GM18505 (cell line): ENCODE measurements around the gene B4GALNT3.

ENCODE experiments used
- ATAC-seq: cut with Tn5 transposase; IDR thresholded peaks from one replicate; pipeline ENCODE4 v1.9.1; 2021; ENCODE audit not compliant: unreplicated experiment
- POLR2A ChIP-seq: IDR thresholded peaks from 4 replicates; pipeline ENCODE4 v1.6.1; 2011; ENCODE audit warnings: borderline replicate concordance; ENCODE audit not compliant: insufficient read depth, insufficient read length; ENCODE audit errors: extremely low read depth

The B4GALNT3 gene

DNA sequence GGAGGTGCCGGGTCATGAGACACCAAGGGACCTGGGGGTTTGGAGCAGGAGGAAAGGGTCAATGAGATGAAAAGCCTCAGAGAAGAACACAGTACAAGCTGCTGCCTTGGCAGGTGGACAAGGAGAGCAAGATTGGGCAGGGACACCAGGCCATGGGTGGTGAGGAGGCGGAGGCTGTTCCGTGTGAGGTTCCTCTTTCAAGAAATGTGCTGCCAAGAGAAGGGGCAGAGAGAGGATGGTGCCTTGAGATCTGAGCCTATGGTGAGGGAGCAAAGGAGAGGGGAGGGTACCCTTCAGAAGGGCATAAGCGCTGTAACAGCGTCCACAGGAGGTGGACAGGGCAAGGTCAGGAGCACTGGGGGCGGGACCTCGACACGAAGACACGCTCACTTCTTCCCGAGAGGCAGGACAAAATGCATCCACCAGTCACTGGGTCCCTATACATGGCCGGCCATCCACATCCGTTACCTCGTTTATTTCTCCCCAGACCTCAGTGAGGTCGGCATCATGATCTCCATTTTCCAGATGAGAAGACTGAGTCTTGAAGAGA is 100.2 kb downstream of the B4GALNT3 start:
- TF ChIP-seq POLR2A, result no peak
- no peak for ATAC-seq

DNA sequence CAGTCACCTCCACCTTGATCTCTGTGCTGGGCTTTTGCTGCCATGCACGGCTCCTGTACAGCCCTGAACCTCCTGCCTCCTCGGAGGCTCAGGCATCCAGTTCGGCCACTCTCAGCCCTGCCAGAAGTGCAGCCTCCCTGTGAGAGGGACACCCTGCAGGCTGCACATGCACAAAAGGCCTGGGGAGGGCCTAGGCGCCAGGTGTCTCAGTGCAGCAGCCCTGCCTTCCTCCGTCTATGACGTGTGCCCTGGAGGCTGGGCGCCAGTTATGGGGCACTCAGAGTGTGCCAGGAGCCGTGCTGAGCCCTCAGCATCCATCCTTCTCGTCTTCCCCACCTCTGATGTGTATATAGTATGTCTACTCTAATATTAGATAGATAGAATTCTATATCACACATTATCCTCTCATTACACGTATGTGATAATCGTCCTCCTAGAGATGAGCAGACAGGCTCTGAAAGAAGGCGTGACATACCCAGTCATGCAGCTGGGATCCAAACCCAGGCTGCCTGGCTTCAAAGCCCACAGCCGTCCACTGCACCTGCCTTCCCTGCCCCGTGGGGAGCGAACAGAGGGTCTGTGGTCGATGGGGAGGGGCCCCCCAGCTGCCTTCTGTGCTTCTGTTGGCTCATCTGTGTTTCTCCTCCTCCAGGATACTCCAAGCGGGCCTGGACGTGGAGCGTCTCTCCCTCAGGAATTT is 101.1 kb downstream of the B4GALNT3 start:
- no peak for TF ChIP-seq POLR2A
- no peak for ATAC-seq

DNA sequence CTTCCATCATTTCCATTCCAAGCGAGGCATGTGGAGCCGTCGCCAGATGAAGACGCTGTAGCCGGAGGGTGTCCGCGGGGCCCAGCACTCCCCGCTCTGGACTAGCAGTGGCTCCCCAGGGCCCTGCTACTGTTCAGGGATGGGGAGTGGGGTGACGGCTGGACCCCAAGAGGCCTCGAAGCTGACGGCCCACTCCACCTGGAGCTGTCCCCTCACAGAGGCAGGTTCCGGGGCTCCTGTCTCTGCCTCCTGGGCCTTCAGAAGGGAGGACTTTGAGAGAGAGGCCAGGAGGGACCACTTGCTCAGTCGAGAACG is 101.6 kb downstream of the B4GALNT3 start:
- ATAC-seq, result no peak
- no peak for TF ChIP-seq POLR2A

DNA sequence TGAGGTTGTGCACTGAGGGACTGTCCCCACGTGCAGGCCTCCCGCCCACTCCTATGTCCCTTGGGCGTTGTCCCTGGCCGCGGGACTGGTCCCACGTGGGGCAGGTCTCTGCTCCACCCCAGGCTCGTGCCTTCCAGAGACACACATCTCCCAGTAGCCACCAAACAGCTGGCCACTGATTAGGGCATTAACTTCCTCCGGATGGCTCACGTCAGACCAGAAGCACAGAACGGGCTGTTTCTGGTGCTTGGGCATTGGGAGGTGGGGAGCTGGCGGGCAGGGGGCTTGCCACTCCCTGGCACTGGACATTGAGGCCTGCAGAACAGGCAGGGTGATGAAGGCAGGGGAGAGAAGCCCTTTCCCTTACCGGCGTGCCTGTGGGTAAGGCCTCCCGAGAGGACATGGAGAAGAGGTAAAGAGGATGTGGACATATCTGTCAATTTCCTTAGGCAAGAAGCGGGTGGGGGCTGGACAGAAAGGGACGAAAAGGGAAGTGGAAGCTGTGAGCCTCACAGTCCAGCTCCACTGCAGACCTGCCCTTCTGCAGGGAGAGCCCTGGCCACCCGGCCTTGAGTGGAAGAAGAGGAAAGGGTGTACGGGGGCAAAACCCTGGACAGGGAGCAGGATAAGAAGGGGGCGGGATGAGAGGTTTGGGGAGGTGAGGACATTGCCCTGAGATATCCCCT is 102.3 kb downstream of the B4GALNT3 start:
- no peak for ATAC-seq
- no peak for TF ChIP-seq POLR2A

DNA sequence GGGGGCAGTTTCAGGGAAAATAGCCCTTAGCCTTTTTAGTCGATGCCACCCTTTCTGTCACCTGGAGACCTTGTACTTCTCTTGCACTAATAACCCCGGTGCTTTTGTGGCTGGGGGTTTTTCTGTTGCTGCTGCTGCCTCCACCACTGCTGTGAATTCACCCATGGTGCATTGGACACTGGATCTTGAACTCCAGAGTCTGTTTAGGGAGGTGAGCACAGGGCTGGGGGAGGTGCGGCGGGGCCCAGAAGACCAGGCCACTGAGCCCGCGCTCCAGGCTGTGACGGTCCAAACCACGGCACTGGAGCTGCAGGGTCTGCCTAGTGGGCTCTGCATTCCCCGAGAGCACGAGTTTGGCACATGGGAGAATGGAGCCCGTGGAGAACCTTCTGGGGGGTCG is 102.9 kb downstream of the B4GALNT3 start:
- no peak for ATAC-seq
- TF ChIP-seq POLR2A, result no peak

DNA sequence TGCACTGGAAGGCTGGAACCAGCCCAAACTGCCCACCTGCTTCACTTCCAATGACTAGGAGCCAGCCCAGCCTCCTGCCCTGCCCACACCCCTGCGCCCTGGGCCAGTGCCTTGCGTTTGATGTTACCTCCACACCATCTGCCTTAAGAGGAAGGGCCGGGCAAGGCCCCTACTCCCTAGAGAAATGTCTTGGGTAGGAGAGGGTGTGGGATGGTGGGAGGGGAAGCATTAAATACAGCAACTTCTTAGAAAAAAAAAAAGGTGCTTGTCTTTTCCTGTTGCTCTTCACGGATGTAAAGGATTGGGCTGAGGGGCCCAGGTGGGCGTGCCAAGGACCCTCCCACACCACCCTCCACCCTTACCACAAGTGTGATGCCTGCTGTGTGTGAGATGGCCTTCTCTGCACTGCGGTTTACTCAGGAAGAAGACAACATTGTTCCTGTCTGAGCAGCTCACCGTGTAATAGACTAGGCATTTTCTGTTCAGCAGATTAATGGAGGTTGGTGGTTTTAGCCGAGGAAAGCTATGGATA is 103.6 kb downstream of the B4GALNT3 start:
- ATAC-seq, result no peak
- no peak for TF ChIP-seq POLR2A

DNA sequence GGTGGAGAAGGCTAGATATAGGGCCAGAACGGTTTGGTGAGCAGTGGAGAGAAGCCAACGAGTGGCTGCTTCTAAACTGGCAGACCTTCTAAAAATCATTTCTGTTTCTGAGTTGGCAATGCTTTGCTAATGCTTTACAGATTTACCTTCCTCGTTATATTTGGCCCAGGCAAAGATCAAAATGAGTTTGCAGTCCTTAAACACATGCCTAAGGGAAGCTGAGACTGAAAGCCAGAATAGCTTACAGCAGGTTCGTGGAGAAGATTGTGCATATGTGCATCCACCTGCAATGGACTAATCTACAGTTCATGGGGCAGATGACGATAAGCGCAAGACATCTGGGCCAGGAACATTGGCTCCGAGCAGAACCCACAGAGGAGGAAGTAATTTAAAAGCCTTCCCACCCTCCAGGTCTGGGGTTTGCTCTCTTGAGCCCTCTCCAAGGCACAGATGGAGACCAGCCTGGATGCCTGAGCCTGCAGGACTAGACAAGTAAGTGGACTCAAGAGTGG is 104.1 kb downstream of the B4GALNT3 start:
- ATAC-seq, result no peak
- no peak for TF ChIP-seq POLR2A

DNA sequence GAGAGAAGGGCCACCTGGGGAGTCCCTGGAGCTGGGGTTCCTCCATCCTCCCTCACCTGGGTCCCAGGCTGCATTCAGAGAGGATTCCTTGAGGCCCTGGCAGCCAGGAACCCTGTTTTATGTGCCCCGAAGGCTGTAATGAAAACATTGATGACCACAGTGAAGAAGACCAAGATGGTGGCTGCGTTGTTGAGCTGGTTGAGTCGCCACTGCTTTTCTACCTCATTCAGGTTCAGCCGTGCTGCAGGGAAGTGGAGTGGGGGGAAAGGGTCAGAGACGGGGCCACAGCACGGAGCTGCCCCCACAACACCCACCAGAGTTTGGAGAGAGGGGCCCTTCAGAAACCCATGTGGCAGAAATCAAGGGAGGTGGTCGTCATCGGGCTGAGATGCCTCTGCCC is 105.4 kb downstream of the B4GALNT3 start:
- no peak for ATAC-seq
- TF ChIP-seq POLR2A, result no peak

DNA sequence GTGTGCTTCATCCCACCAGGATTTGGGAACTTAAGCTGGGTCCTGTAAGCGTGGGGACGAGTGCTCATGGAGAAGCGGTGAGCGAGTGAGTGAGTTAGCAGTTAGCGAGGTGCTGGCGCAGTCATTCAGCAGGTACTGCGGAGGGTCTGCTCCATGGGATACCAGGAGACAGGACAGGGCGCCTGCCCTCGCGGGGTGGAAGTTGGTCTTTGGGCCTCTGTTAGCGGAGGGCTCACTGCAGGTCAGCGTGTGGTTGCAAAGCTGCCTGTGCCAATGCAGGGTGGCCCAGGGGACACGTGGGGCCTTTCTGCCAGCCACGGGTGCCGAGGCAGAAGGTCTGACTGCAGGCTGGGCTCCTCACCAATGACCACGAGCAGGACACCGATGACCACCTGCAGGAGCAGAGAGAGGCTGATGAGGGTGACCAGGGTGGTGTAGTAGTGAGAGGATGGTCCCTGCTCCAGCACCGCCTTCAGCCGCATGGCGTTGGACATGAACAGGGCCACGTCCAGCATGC is 105.9 kb downstream of the B4GALNT3 start:
- TF ChIP-seq POLR2A, result no peak
- no peak for ATAC-seq

DNA sequence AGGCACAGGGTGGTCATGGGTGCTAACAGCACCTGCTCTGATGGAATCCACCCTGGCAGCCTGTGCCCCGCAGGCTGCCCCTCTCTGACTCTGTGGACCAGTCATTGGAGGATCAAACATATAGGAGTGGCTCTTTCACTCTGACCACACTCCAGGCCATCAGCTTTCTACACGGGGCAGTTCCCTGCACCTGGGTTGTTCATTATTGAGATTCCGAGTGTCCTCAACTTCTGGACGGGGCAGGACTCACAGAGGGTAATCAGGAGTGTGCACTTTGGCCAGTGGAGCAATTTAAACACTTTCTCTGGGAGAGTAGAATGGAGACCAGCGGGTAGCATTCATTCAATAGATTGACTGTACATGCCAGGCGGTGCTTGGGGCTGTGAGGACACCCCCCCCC is 108.7 kb downstream of the B4GALNT3 start:
- no peak for TF ChIP-seq POLR2A
- no peak for ATAC-seq

DNA sequence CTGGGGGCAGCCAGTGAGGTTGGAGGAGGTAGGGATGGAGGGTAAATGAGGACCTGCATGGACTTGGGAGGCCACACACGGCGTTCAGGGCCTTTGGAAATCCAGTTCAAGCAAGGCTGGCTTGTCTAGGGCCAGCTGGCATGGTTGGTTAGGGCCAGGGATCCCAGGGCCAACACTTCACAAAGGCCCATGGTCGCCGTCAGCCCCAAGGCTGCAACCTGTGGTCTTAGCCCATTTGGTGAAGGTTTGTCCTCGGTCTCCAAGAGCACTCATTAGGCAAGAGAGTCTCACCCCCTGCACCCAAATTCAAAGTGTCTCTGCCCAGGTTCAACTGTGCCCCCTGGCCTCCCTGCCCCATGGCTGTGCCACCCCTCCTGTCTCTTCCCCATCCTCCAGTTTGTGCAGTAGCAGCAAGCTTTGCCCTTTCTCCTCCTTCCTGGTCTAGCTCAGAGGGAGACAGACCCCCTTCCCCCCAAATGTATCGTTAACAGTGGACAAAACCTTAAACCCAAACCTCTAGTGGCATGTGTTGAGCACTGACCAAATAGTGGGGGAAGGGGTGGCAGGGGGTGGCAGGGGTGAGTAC is 109.4 kb downstream of the B4GALNT3 start:
- no peak for ATAC-seq
- no peak for TF ChIP-seq POLR2A

DNA sequence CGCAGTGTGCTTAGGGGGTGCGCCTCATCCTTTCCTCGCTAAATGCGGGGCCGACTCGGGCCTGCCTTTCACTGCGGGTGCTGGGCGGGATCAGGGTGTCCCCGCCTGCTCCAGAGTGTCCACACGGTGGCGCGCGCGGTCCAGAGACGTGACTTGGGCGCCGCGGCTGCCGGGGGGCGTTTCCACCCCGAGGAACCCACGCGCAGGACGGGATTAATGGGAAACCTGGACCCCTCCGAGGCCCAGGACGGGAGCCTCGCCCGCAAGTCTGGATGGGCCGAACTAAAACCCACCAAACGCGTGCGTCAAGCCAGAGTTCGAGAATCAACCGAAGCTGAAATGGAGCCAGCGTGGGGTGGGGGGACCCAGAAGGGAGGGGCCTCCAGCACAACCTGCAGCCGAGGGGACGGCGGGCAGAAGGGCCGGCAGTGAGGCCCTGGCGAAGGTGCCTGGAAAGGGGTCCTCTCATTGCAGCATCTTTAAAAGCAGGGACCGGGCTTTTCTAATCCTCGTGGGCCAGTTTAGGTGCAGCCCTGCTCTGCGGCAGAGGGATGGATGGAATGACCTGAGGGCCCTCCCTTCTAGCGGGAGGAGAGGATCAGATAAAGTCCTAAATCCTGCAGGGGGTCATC is 110.2 kb downstream of the B4GALNT3 start:
- TF ChIP-seq POLR2A, result no peak
- no peak for ATAC-seq

DNA sequence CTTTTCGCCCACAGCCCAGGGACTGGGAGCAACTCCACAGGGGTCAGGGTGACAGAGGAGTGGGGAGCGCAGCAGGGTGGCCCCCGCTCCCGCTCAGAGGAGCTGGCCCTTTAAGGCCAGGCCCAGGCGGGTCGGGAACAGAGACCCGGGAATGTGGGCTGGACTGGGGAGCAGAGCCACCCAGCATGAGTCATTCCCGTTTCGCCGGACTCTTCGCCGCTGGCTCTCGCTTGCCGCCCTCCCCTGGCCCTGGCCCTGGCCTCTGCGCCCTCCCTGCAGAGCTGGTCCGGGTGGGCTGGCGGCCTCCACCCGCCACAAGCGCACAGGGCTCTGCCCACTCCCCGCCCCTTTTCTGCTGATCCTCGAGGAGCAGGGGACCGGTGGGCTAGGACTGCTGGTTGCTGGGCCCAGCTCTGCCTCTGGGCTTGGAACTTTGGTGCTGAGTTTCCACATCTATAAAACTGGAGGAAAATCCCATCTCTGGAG is 110.7 kb downstream of the B4GALNT3 start:
- no peak for ATAC-seq
- TF ChIP-seq POLR2A, result no peak
